Tibial nerve (tissue), 4 donors: Measurements from ENCODE around the gene TCF7. TPM values are rescaled to one million over a fixed set of nuclear protein-coding genes. Genes with fewer than 3 reads are reported as not detected.

Source experiments
- DNase-seq, 2 donors: peaks; one replicate each; pipeline ENCODE4 v3.0.0-alpha.2; 2019; ENCODE audit warnings: low spot score in 2 of 2
- H3K27ac ChIP-seq, 4 donors: fragments of 200-600 bp; sonication (generic) in 3 of 4; one replicate each; pipeline ENCODE4 v1.5.1; 2017 to 2019; ENCODE audit warnings: mild to moderate bottlenecking in 1 of 4
- H3K27me3 ChIP-seq, 2 donors: fragments of 200-600 bp; sonication (generic) in 1 of 2; one replicate each; pipeline versions ENCODE4 v1.5.1 to v1.6.0; 2017 to 2019
- H3K36me3 ChIP-seq, 3 donors: fragments of 200-600 bp; sonication (generic); one replicate each; pipeline ENCODE4 v1.5.1; 2018 to 2019
- H3K4me1 ChIP-seq, 4 donors: fragments of 200-600 bp; sonication (generic) in 3 of 4; one replicate each; pipeline ENCODE4 v1.5.1; 2017 to 2019
- H3K4me3 ChIP-seq, 4 donors: fragments of 200-600 bp; sonication (generic) in 3 of 4; one replicate each; pipeline ENCODE4 v1.5.1; 2017 to 2019; ENCODE audit warnings: mild to moderate bottlenecking in 1 of 4, moderate library complexity in 1 of 4
- H3K9me3 ChIP-seq, 4 donors: fragments of 200-600 bp; sonication (generic) in 3 of 4; one replicate each; pipeline ENCODE4 v1.5.1; 2017 to 2019
- CTCF ChIP-seq, 5 experiments: fragments of 200-600 bp in 3 of 5; fragments of 450-650 bp in 2 of 5; sonication (generic) in 3 of 5; IDR thresholded peaks; one replicate each; pipeline ENCODE4 v1.5.1; 2016 to 2019; ENCODE audit warnings: antibody characterized with exemption in 5 of 5, mild to moderate bottlenecking in 3 of 5, moderate library complexity in 2 of 5
- EP300 ChIP-seq, 2 donors: sonication (generic); formaldehyde crosslinking; IDR thresholded peaks; one replicate each; pipeline ENCODE4 v1.6.1; 2017; ENCODE audit warnings: antibody characterized with exemption in 2 of 2, mild to moderate bottlenecking in 1 of 2
- POLR2A ChIP-seq, 2 donors: fragments of 450-650 bp; IDR thresholded peaks; one replicate each; pipeline ENCODE4 v1.6.1; 2017; ENCODE audit warnings: antibody characterized with exemption in 2 of 2, mild to moderate bottlenecking in 2 of 2, moderate library complexity in 2 of 2
- WGBS, 2 donors: methylation state at CpG; one replicate each; pipeline ENCODE4 v1.1.5; 2018; 5-methylcytosine and 5-hydroxymethylcytosine counted together
- total RNA-seq, 4 donors: library from RNA; depleted of rRNA; stranded (reverse); fragments of >200 nt; gene quantifications; one replicate each; pipeline ENCODE4 v1.1.0, GENCODE V29; 2016

TCF7 gene
- total RNA-seq, 4 donors from 2014 or later = 2.5 to 13.2 (median 6.6) TPM

- Histone ChIP-seq H3K4me3 (no peak overlapping the region), H3K27me3 (no peaks in the 10 kb centered on the region), H3K36me3 (peaks cover 7 to 100% (median 16%) of the 10 kb centered on the region in 3 donors), H3K4me1 (peaks cover 0 to 24% (median 2%) of the 10 kb centered on the region in 4 donors), H3K9me3 (no peaks in the 10 kb centered on the region), H3K27ac (no peak overlapping the region)
- DNase-seq = no peak
- TF ChIP-seq POLR2A (IDR thresholded peaks at IDR 0.05) (no peak), EP300 (IDR thresholded peaks at IDR 0.05) (no peak), CTCF (IDR thresholded peaks at IDR 0.05) (no peak)
- 95 to 97% methylated on average over 5 of the region's 5 CpGs for WGBS, 2 donors
These were observed 48.1 kb downstream of the TCF7 start for GRCh38 chr5:134162592-134162991.

DNA sequence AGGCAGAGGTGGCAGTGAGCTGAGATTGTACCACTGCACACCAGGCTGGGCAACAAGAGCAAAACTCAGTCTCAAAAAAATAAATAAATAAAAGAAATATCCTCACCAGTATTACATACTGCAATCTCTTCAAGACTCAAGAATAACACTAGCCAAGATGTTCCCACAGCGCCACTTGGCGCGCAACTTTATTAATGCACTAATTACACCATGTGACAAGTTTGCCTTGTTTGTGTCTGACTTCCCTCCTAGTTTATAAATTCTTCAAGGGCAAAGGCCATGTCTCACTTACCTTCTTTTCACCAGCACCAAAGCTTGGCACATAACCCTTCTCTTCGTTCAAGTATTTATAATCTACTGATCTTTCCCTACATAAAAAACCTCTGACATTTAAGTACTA lies 57.5 kb downstream of the TCF7 start:
- Histone ChIP-seq H3K27me3 (no peaks in the 10 kb centered on the region), H3K4me1 (peaks cover 0 to 64% (median 15%) of the 10 kb centered on the region in 4 donors), H3K27ac (no peak overlapping the region), H3K9me3 (no peaks in the 10 kb centered on the region), H3K36me3 (peaks cover 0 to 66% (median 5%) of the 10 kb centered on the region in 3 donors), H3K4me3 (no peak overlapping the region)
- DNase-seq = no peak
- WGBS, 2 donors = 88 to 91% methylated on average over 4 of the region's 4 CpGs
- TF ChIP-seq POLR2A (IDR thresholded peaks at IDR 0.05) (no peak), CTCF (IDR thresholded peaks at IDR 0.05) (no peak), EP300 (IDR thresholded peaks at IDR 0.05) (no peak)

DNA sequence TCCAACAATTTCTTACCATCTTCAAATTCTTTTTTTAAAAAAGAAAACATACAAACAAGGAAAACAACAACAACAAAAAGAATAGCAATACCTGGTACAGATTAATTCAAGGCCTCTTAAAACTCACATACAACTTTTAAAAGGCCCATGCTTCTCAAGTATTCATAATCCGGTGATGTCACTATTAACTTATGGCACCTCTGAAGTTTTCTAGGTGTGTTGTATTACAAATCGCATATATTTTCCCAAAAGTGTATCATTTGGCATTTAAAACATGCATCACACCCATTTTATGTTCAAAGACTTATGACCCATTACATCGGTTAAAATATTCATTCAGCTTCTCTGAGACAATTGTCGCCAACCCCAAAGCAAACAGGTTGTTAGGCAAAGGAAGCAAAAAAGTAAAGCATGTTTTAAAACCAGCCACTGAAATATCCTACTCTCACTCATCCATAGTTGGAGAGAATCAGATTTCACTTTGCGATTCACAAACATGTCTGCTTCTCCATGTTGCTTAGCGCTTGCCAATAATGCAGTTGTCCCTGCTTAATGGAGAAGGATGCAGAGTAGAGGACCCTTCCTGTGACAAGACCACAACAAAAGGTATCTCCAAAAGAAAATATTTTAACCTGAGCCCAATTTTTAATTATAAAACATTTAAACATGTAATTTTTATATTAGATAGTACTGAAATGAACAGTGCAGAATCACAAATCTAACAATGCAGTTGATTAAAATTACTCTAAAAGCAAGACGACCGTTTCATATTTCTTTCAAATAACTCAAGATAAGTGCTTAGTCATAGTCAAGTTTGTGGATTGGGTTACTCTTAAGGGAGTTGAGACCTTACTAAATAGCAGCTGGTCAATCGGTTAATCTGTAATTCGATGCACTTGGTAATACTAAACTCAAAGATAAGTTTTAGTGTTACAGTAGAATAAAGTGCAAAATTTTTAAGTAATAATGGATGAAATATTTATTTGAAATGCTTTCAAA lies 60.7 kb downstream of the TCF7 start:
- no peak for DNase-seq
- TF ChIP-seq CTCF (IDR thresholded peaks at IDR 0.05) = peak in 1 of 5 experiments; percentile 6
- TF ChIP-seq POLR2A (IDR thresholded peaks at IDR 0.05) = no peak
- Histone ChIP-seq H3K9me3 (no peaks in the 10 kb centered on the region), H3K36me3 (peaks cover 0 to 34% (median 0%) of the 10 kb centered on the region in 3 donors), H3K27me3 (no peaks in the 10 kb centered on the region), H3K4me3 (peak overlapping the region; percentile 78 to 93 (median 86)), H3K4me1 (peaks cover 0 to 67% (median 24%) of the 10 kb centered on the region in 4 donors), H3K27ac (peak overlapping the region; percentile 97 to 100 (median 100))
- 17 to 21% methylated on average over 10 of the region's 10 CpGs for WGBS, 2 donors

- WGBS, 2 donors = 0 to 2% methylated on average over 27 to 30 of the region's 31 CpGs
- H3K36me3 ChIP-seq = peaks cover 0 to 25% (median 0%) of the 10 kb centered on the region in 3 donors
- peak in 1 of 2 donors; percentile 8 for DNase-seq
- no peak for TF ChIP-seq POLR2A (IDR thresholded peaks at IDR 0.05)
- no peak for TF ChIP-seq EP300 (IDR thresholded peaks at IDR 0.05)
- TF ChIP-seq CTCF (IDR thresholded peaks at IDR 0.05) = no peak
- H3K27me3 ChIP-seq = no peaks in the 10 kb centered on the region
- H3K4me1 ChIP-seq = peaks cover 0 to 58% (median 24%) of the 10 kb centered on the region in 4 donors
- H3K4me3 ChIP-seq = peak overlapping the region; percentile 78 to 93 (median 86)
- H3K27ac ChIP-seq = peak overlapping the region; percentile 97 to 100 (median 100)
- no peaks in the 10 kb centered on the region for H3K9me3 ChIP-seq
These were observed 61.5 kb downstream of the TCF7 start for GRCh38 chr5:134175921-134176510.
